Measurements from ENCODE around the gene NUTF2.

- TF ChIP-seq CTCF (conservative IDR thresholded peaks at IDR 0.05; ENCODE audit: low read depth, low read length) (no peak), EZH2 (IDR thresholded peaks at IDR 0.05; ENCODE audit: borderline replicate concordance, low read depth, low read length, poor library complexity, severe bottlenecking) (no peak)
Measured at GRCh38 chr16:67801241-67801640, 45.5 kb upstream of the NUTF2 start.
